CD4-positive, alpha-beta memory T cell (primary cell): Measurements from ENCODE around the gene CTU1. TPM values are rescaled to one million over a fixed set of nuclear protein-coding genes. Genes with fewer than 3 reads are reported as not detected.
A peak's percentile ranks its signal among the peaks of the same experiment; 100 is the strongest.

Experiments
- CTCF ChIA-PET: fragments of 350-600 bp; sonication (Branson Sonifier 250); formaldehyde crosslinking; loops from one replicate; lab custom pipeline; 2021; ENCODE audit warnings: inconsistent platforms; ENCODE audit not compliant: partially characterized antibody; lab: Charles Lee
- POLR2A ChIA-PET: fragments of 350-600 bp; sonication (Branson Sonifier 250); formaldehyde crosslinking; loops from one replicate; lab custom pipeline; 2021; ENCODE audit not compliant: partially characterized antibody; lab: Charles Lee
- DNase-seq, 5 donors: peaks; one replicate each; pipeline versions ENCODE4 v3.0.0 to v3.0.0-alpha.2; 2020 to 2022; ENCODE audit warnings: mixed read lengths in 1 of 5
- H3K27ac ChIP-seq: one replicate; pipeline ENCODE4 v1.7.0; 2013; ENCODE audit warnings: low read depth, low read length
- H3K27me3 ChIP-seq: 2 replicates; pipeline ENCODE4 v1.7.0; 2013; ENCODE audit warnings: mild to moderate bottlenecking, low read length, moderate library complexity; ENCODE audit not compliant: insufficient read depth
- H3K36me3 ChIP-seq: 2 replicates; pipeline ENCODE4 v1.7.0; 2013; ENCODE audit warnings: mild to moderate bottlenecking, low read length, moderate library complexity; ENCODE audit not compliant: insufficient read depth
- H3K4me1 ChIP-seq: 2 replicates; pipeline ENCODE4 v1.7.0; 2013; ENCODE audit warnings: mild to moderate bottlenecking, low read length, moderate library complexity; ENCODE audit not compliant: insufficient read depth
- H3K4me3 ChIP-seq, 2 donors: one replicate each; pipeline ENCODE4 v1.7.0; 2013; ENCODE audit warnings: low read length in 2 of 2, mild to moderate bottlenecking in 1 of 2
- H3K9me3 ChIP-seq, 2 donors: one replicate each; pipeline ENCODE4 v1.7.0; 2013; ENCODE audit warnings: low read length in 2 of 2, control low read depth in 1 of 2; ENCODE audit not compliant: control insufficient read depth in 1 of 2
- H3K27ac Mint-ChIP-seq, 7 donors: one replicate each; pipeline ENCODE4 v1.8.0; 2020 to 2021; ENCODE audit warnings: mixed read lengths in 7 of 7, mild to moderate bottlenecking in 6 of 7, inconsistent platforms in 3 of 7, moderate library complexity in 3 of 7
- H3K27me3 Mint-ChIP-seq, 2 donors: one replicate each; pipeline ENCODE4 v1.8.0; 2020 to 2021; ENCODE audit warnings: mixed read lengths in 2 of 2
- H3K36me3 Mint-ChIP-seq, 2 donors: one replicate each; pipeline ENCODE4 v1.8.0; 2020 to 2021; ENCODE audit warnings: mixed read lengths in 2 of 2, inconsistent platforms in 1 of 2, mild to moderate bottlenecking in 1 of 2
- H3K4me1 Mint-ChIP-seq, 4 donors: one replicate each; pipeline ENCODE4 v1.8.0; 2020 to 2021; ENCODE audit warnings: mixed read lengths in 4 of 4, mild to moderate bottlenecking in 1 of 4
- H3K4me3 Mint-ChIP-seq, 8 donors: one replicate each; pipeline ENCODE4 v1.8.0; 2020 to 2021; ENCODE audit warnings: mixed read lengths in 8 of 8, mild to moderate bottlenecking in 7 of 8, moderate library complexity in 6 of 8, inconsistent platforms in 3 of 8
- H3K9me3 Mint-ChIP-seq, 8 donors: one replicate each; pipeline ENCODE4 v1.8.0; 2020 to 2021; ENCODE audit warnings: mixed read lengths in 8 of 8, mild to moderate bottlenecking in 5 of 8, inconsistent platforms in 3 of 8, moderate library complexity in 1 of 8
- intact Hi-C: fragments of 100-400 bp; cut with micrococcal nuclease; formaldehyde crosslinking; loops from one replicate; pipeline ENCODE4 v1.15.1; 2023
- polyA plus RNA-seq, 2 donors: library from polyadenylated mRNA; unstranded; fragments of 300-500 nt; fragmentation: Illumina TruSeq; gene quantifications; one replicate each; pipeline ENCODE4 v1.2.3, GENCODE V29; 2021
- total RNA-seq, 2 experiments: library from RNA; stranded (reverse); gene quantifications; one replicate each; pipeline ENCODE4 v1.2.3, GENCODE V29; 2021

Gene CTU1
- total and polyA plus RNA-seq, 4 experiments from 2014 or later: 1.4 to 11.4 (median 10.3) TPM

- Histone ChIP-seq H3K27ac (no peak overlapping the region), H3K9me3 (no peaks in the 10 kb centered on the region), H3K36me3 (no peaks in the 10 kb centered on the region), H3K4me3 (no peak overlapping the region), H3K4me1 (peaks cover 66% of the 10 kb centered on the region), H3K27me3 (no peaks in the 10 kb centered on the region)
- Mint-ChIP-seq H3K9me3 (peaks cover 0 to 4% (median 0%) of the 10 kb centered on the region in 8 donors), H3K36me3 (peaks cover 3 to 5% of the 10 kb centered on the region in 2 donors), H3K4me3 (no peak overlapping the region), H3K4me1 (peaks cover 47 to 83% (median 64%) of the 10 kb centered on the region in 4 donors), H3K27me3 (no peaks in the 10 kb centered on the region), H3K27ac (peak overlapping the region in 1 of 7 donors; percentile 15)
- DNase-seq: no peak
- POLR2A ChIA-PET: interaction anchor here (0.6 kb wide), 1 partner anchor 10 kb away, joined by 3 read pairs; no protein-coding TSS in a partner anchor
- CTCF ChIA-PET: interaction anchor here (1.1 kb wide), 1 partner anchor 37 kb away, joined by 4 read pairs; no protein-coding TSS in a partner anchor
- intact Hi-C loops: no loop called here
These were observed 12.0 kb upstream of the CTU1 start for GRCh38 chr19:51120160-51120559.

- ChIA-PET CTCF (interaction anchor here (1.1 kb wide), 1 partner anchor 37 kb away, joined by 4 read pairs; no protein-coding TSS in a partner anchor), POLR2A (interaction anchor here (0.6 kb wide), 1 partner anchor 10 kb away, joined by 3 read pairs; no protein-coding TSS in a partner anchor)
- Mint-ChIP-seq H3K9me3 (peaks cover 0 to 4% (median 0%) of the 10 kb centered on the region in 8 donors), H3K36me3 (peaks cover 3 to 5% of the 10 kb centered on the region in 2 donors), H3K4me1 (peaks cover 46 to 83% (median 64%) of the 10 kb centered on the region in 4 donors), H3K27ac (peak overlapping the region in 1 of 7 donors; percentile 9), H3K4me3 (no peak overlapping the region), H3K27me3 (no peaks in the 10 kb centered on the region)
- no peak for DNase-seq
- Histone ChIP-seq H3K36me3 (no peaks in the 10 kb centered on the region), H3K27ac (no peak overlapping the region), H3K9me3 (no peaks in the 10 kb centered on the region), H3K4me1 (peaks cover 66% of the 10 kb centered on the region), H3K27me3 (no peaks in the 10 kb centered on the region), H3K4me3 (no peak overlapping the region)
- intact Hi-C loops: no loop called here
These were observed 11.4 kb upstream of the CTU1 start for GRCh38 chr19:51119611-51120010.

GRCh38 chr19:51119101-51119500 is 10.9 kb upstream of the CTU1 start:
- no peaks in the 10 kb centered on the region for H3K27me3 Mint-ChIP-seq
- H3K27ac ChIP-seq: no peak overlapping the region
- peaks cover 48 to 83% (median 64%) of the 10 kb centered on the region in 4 donors for H3K4me1 Mint-ChIP-seq
- H3K36me3 ChIP-seq: no peaks in the 10 kb centered on the region
- POLR2A ChIA-PET: interaction anchor here (0.6 kb wide), 1 partner anchor 322 kb away, joined by 4 read pairs; no protein-coding TSS in a partner anchor
- H3K4me3 Mint-ChIP-seq: peak overlapping the region in 3 of 8 donors; percentile 21 to 39 (median 36)
- H3K9me3 ChIP-seq: no peaks in the 10 kb centered on the region
- peaks cover 66% of the 10 kb centered on the region for H3K4me1 ChIP-seq
- peaks cover 3 to 5% of the 10 kb centered on the region in 2 donors for H3K36me3 Mint-ChIP-seq
- CTCF ChIA-PET: no interaction called here
- intact Hi-C loops: no loop called here
- peak overlapping the region in 4 of 7 donors; percentile 5 to 48 (median 26) for H3K27ac Mint-ChIP-seq
- no peak for DNase-seq
- H3K4me3 ChIP-seq: no peak overlapping the region
- peaks cover 0 to 4% (median 0%) of the 10 kb centered on the region in 8 donors for H3K9me3 Mint-ChIP-seq
- H3K27me3 ChIP-seq: no peaks in the 10 kb centered on the region

DNA sequence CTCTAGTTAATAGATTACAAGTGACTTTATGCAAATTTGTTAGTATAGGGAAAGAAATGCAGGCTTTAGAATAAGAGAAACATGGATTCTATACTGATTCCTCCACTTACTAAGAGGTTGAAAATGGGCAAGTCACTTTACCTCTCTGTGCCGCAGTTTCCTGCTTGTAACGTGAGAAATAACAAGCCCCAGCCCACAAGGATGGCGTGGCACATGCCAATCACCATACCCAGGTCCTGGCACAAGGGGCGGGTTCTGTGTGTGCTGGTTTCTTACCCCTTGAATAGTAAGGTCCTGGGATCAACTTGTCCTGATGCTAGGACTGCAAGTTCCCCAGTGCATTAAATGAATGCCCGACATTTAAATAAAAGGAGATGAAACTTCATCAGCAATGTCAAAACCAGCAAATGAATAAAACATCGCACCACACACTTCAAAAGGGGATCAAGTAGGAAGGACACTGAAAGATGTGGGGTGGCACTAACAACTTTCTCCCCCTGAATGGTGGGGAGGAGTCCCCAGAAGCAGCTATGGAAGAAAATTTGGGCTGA is 8.6 kb upstream of the CTU1 start:
- ChIA-PET POLR2A (no interaction called here), CTCF (no interaction called here)
- intact Hi-C loops: no loop called here
- no peaks in the 10 kb centered on the region for H3K27me3 ChIP-seq
- H3K4me3 ChIP-seq: no peak overlapping the region
- Mint-ChIP-seq H3K9me3 (peaks cover 0 to 3% (median 0%) of the 10 kb centered on the region in 8 donors), H3K27me3 (no peaks in the 10 kb centered on the region), H3K4me1 (peaks cover 34 to 63% (median 48%) of the 10 kb centered on the region in 4 donors), H3K36me3 (no peaks in the 10 kb centered on the region), H3K4me3 (peak overlapping the region in 7 of 8 donors; percentile 17 to 74 (median 32)), H3K27ac (peak overlapping the region in 5 of 7 donors; percentile 27 to 72 (median 57))
- no peaks in the 10 kb centered on the region for H3K36me3 ChIP-seq
- DNase-seq: peak in 2 of 5 donors; percentile 12 to 45
- H3K27ac ChIP-seq: no peak overlapping the region
- H3K4me1 ChIP-seq: peaks cover 46% of the 10 kb centered on the region
- H3K9me3 ChIP-seq: no peaks in the 10 kb centered on the region

DNA sequence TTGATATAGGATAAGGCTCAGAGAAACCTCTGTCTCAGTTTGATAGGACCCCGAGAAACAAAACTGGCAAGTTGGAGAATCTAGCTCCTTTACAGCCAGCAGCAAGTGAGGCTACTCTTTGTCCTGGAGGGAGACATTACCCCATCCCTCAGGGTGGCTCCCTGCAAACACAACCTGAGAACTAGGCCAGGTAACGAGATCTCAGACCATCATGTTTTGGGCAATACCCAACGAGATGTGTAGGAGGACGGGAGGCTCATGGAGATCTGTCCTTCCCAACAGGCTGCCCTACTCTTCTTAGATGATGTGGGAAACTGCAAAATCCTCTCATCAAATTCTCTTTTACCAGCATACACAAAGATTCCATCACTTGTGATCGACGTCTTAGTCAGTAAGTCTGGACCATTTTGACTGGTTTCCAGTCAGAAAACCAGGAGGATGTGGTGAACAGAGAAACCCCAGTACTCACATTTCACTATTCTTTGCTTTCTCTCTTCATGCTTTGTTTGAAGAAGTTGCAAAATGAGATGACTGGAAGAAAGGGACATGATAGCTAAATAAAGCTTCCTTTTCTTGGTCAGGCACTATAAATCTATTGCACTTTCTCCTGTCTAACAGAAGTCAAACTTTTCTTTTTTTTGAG is 6.0 kb upstream of the CTU1 start:
- POLR2A ChIA-PET: interaction anchor here (1.1 kb wide), 1 partner anchor 14 kb away, joined by 4 read pairs; no protein-coding TSS in a partner anchor
- Histone ChIP-seq H3K27me3 (no peaks in the 10 kb centered on the region), H3K36me3 (no peaks in the 10 kb centered on the region), H3K4me1 (peaks cover 38% of the 10 kb centered on the region), H3K4me3 (no peak overlapping the region), H3K9me3 (no peaks in the 10 kb centered on the region), H3K27ac (no peak overlapping the region)
- Mint-ChIP-seq H3K9me3 (no peaks in the 10 kb centered on the region), H3K27me3 (no peaks in the 10 kb centered on the region), H3K4me1 (peaks cover 26 to 43% (median 34%) of the 10 kb centered on the region in 4 donors), H3K36me3 (no peaks in the 10 kb centered on the region), H3K4me3 (peak overlapping the region in 4 of 8 donors; percentile 13 to 46 (median 32)), H3K27ac (peak overlapping the region in 4 of 7 donors; percentile 9 to 76 (median 50))
- CTCF ChIA-PET: interaction anchor here (1.0 to 1.5 kb wide), 3 partner anchors 15 to 44 kb away, joined by 3 to 4 read pairs (median 3); no protein-coding TSS in a partner anchor
- peak in 2 of 5 donors; percentile 31 to 33 for DNase-seq
- intact Hi-C loops: no loop called here

DNA sequence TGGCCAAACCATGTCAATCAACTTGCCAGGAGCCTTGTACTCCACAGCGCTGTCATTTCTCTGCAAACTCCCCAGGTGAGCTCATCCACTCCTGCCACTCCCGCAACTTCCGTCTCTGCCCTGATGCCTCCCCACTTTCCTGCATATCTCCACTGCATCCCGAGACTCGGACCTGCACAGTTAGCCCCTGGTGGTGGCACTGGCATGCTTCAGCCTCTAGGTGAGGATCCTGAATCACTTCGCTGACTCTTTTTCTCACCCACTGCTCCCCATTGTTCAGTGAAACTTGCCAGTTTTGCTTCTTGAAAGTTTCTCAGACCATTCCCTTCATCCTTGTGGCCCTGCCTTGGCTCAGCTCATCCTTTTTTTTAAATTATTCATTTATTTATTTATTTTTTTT is 3.4 kb upstream of the CTU1 start:
- intact Hi-C loops: no loop called here
- H3K4me1 ChIP-seq: peaks cover 46% of the 10 kb centered on the region
- H3K4me3 Mint-ChIP-seq: no peak overlapping the region
- H3K9me3 ChIP-seq: no peaks in the 10 kb centered on the region
- ChIA-PET POLR2A (interaction anchor here (1.0 kb wide), 1 partner anchor 20 kb away, joined by 3 read pairs; no protein-coding TSS in a partner anchor), CTCF (interaction anchor here (3.5 kb wide), 1 partner anchor 47 kb away, joined by 9 read pairs; no protein-coding TSS in a partner anchor)
- H3K9me3 Mint-ChIP-seq: peaks cover 0 to 2% (median 0%) of the 10 kb centered on the region in 8 donors
- H3K4me3 ChIP-seq: no peak overlapping the region
- no peak overlapping the region for H3K27ac Mint-ChIP-seq
- H3K27me3 ChIP-seq: no peaks in the 10 kb centered on the region
- H3K36me3 ChIP-seq: no peaks in the 10 kb centered on the region
- H3K4me1 Mint-ChIP-seq: peaks cover 27 to 54% (median 40%) of the 10 kb centered on the region in 4 donors
- H3K27me3 Mint-ChIP-seq: no peaks in the 10 kb centered on the region
- DNase-seq: no peak
- peaks cover 0 to 16% of the 10 kb centered on the region in 2 donors for H3K36me3 Mint-ChIP-seq
- no peak overlapping the region for H3K27ac ChIP-seq

GRCh38 chr19:51110666-51110971 is 2.4 kb upstream of the CTU1 start:
- Mint-ChIP-seq H3K36me3 (peaks cover 6 to 20% of the 10 kb centered on the region in 2 donors), H3K27ac (no peak overlapping the region), H3K9me3 (peaks cover 0 to 2% (median 0%) of the 10 kb centered on the region in 8 donors), H3K27me3 (no peaks in the 10 kb centered on the region), H3K4me1 (peaks cover 29 to 51% (median 40%) of the 10 kb centered on the region in 4 donors), H3K4me3 (peak overlapping the region in 1 of 8 donors; percentile 46)
- DNase-seq: no peak
- peaks cover 5% of the 10 kb centered on the region for H3K36me3 ChIP-seq
- H3K4me1 ChIP-seq: peaks cover 37% of the 10 kb centered on the region
- H3K27me3 ChIP-seq: no peaks in the 10 kb centered on the region
- H3K4me3 ChIP-seq: no peak overlapping the region
- ChIA-PET POLR2A (interaction anchor here (1.8 kb wide), 1 partner anchor 12 kb away, joined by 8 read pairs; no protein-coding TSS in a partner anchor), CTCF (interaction anchor here (3.5 kb wide), 1 partner anchor 48 kb away, joined by 9 read pairs; no protein-coding TSS in a partner anchor)
- no peak overlapping the region for H3K27ac ChIP-seq
- intact Hi-C loops: no loop called here
- H3K9me3 ChIP-seq: no peaks in the 10 kb centered on the region
